Stimulated activated CD4-positive, alpha-beta T cell treated with anti-CD3 and anti-CD28 coated beads, Interleukin-1b, Interleukin-23, amount 100 ng/mL, for 24 hours (primary cell): ENCODE results near the gene PFKM.

Experiments
- DNase-seq, 4 experiments: peaks; one replicate each; pipeline ENCODE4 v3.0.0-alpha.2; 2020; ENCODE audit warnings: low read depth in 4 of 4, low spot score in 1 of 4

Gene PFKM

GRCh38 chr12:48156652-48157017, 37.5 kb downstream of the PFKM start:
- no peak for DNase-seq

GRCh38 chr12:48157018-48157888, 38.1 kb downstream of the PFKM start, which contains the start of gene ASB8:
TSS of gene ASB8 (minus strand) at chr12:48157515. CDS start at chr12:48153496, 4,019 bp downstream.
- peak; percentile 96 to 99 (median 98) for DNase-seq

- no peak for DNase-seq
Measured at GRCh38 chr12:48157889-48158370, 38.8 kb downstream of the PFKM start.

- DNase-seq, result no peak
Measured at GRCh38 chr12:48160046-48160445, 40.9 kb downstream of the PFKM start.

- no peak for DNase-seq
Measured at GRCh38 chr12:48160807-48161206, 41.6 kb downstream of the PFKM start.

- DNase-seq, result no peak
Measured at GRCh38 chr12:48163150-48163747, 44.1 kb downstream of the PFKM start.

GRCh38 chr12:48164451-48164850, 45.3 kb downstream of the PFKM start:
- no peak for DNase-seq

GRCh38 chr12:48165089-48165981, 46.2 kb downstream of the PFKM start:
- peak in 1 of 4 experiments; percentile 28 for DNase-seq

GRCh38 chr12:48169011-48169410, 49.8 kb downstream of the PFKM start:
- DNase-seq, result no peak

GRCh38 chr12:48175613-48176416, 56.7 kb downstream of the PFKM start:
- no peak for DNase-seq

GRCh38 chr12:48176417-48176751, 57.2 kb downstream of the PFKM start:
- no peak for DNase-seq

GRCh38 chr12:48177982-48178381, 58.8 kb downstream of the PFKM start:
- DNase-seq, result no peak

- no peak for DNase-seq
Measured at GRCh38 chr12:48179466-48179865, 60.3 kb downstream of the PFKM start.

GRCh38 chr12:48180424-48180823, 61.3 kb downstream of the PFKM start:
- DNase-seq, result no peak

- no peak for DNase-seq
Measured at GRCh38 chr12:48180857-48181495, 61.8 kb downstream of the PFKM start.

- no peak for DNase-seq
Measured at GRCh38 chr12:48182631-48183030, 63.5 kb downstream of the PFKM start.

- peak in 3 of 4 experiments; percentile 28 to 61 (median 52) for DNase-seq
Measured at GRCh38 chr12:48183091-48183875, 64.1 kb downstream of the PFKM start, which contains the start of gene CCDC184. TSS of gene CCDC184 (plus strand) at chr12:48183644. CDS start at chr12:48184123, 479 bp downstream.

- no peak for DNase-seq
Measured at GRCh38 chr12:48183876-48184548, 64.8 kb downstream of the PFKM start.

GRCh38 chr12:48184549-48184922, 65.4 kb downstream of the PFKM start:
- no peak for DNase-seq
